Cardiac muscle cell (in vitro differentiated cells and primary cell): ENCODE measurements around the gene RTN3. TPM values are rescaled to one million over a fixed set of nuclear protein-coding genes. Genes with fewer than 3 reads are reported as not detected.

Experiments
- DNase-seq, 2 donors: peaks; one replicate each; pipeline versions ENCODE4 v3.0.0 to v3.0.0-alpha.2; 2010 to 2017; ENCODE audit warnings: low read depth in 1 of 2, low spot score in 1 of 2
- H3K27ac ChIP-seq: fragments of 200-600 bp; sonication (generic); 2 replicates; pipeline ENCODE4 v1.5.1; 2016
- H3K27me3 ChIP-seq: fragments of 200-600 bp; sonication (generic); 2 replicates; pipeline ENCODE4 v1.6.0; 2016; ENCODE audit warnings: control low read depth
- H3K36me3 ChIP-seq: fragments of 200-600 bp; sonication (generic); 2 replicates; pipeline ENCODE4 v1.5.1; 2016; ENCODE audit warnings: control low read depth
- H3K4me1 ChIP-seq: fragments of 200-600 bp; sonication (generic); 2 replicates; pipeline ENCODE4 v1.8.1; 2017; ENCODE audit warnings: low read depth, mild to moderate bottlenecking, mixed run types
- H3K4me3 ChIP-seq: fragments of 200-600 bp; sonication (generic); 2 replicates; pipeline ENCODE4 v1.5.1; 2016; ENCODE audit warnings: mild to moderate bottlenecking
- H3K9me3 ChIP-seq: fragments of 200-600 bp; sonication (generic); 2 replicates; pipeline ENCODE4 v1.5.1; 2017; ENCODE audit warnings: low read depth, mild to moderate bottlenecking, control low read depth
- CTCF ChIP-seq: IDR thresholded peaks from 2 replicates; pipeline ENCODE4 v1.5.1; 2012; ENCODE audit warnings: low read depth, mild to moderate bottlenecking, low read length
- polyA plus RNA-seq: library from polyadenylated mRNA; unstranded; fragments of >200 nt; fragmentation: Nextera tagmentation; extraction: Ambion mirVana; gene quantifications from 2 replicates; pipeline ENCODE4 v1.2.1, GENCODE V29; 2016
- total RNA-seq: library from RNA; depleted of rRNA; stranded (reverse); fragments of >200 nt; gene quantifications from 2 replicates; pipeline ENCODE4 v1.2.3, GENCODE V29; 2016

The RTN3 gene
- total and polyA plus RNA-seq, 2 experiments from 2014 or later = 99.7 to 116 TPM

- H3K4me3 ChIP-seq = no peak overlapping the region
- H3K4me1 ChIP-seq = no peaks in the 10 kb centered on the region
- DNase-seq = no peak
- no peaks in the 10 kb centered on the region for H3K36me3 ChIP-seq
- no peak for TF ChIP-seq CTCF
- H3K27ac ChIP-seq = no peak overlapping the region
- no peaks in the 10 kb centered on the region for H3K9me3 ChIP-seq
- no peaks in the 10 kb centered on the region for H3K27me3 ChIP-seq
Observed at GRCh38 chr11:63705526-63705925, 24.2 kb downstream of the RTN3 start.

- no peak for DNase-seq
- no peak for TF ChIP-seq CTCF
Observed at GRCh38 chr11:63708764-63709163, 27.5 kb downstream of the RTN3 start.

GRCh38 chr11:63709336-63709884 lies 28.1 kb downstream of the RTN3 start:
- no peaks in the 10 kb centered on the region for H3K36me3 ChIP-seq
- no peak overlapping the region for H3K27ac ChIP-seq

More at GRCh38 chr11:63708764-63709163, 27.5 kb downstream of the RTN3 start:
- no peaks in the 10 kb centered on the region for H3K27me3 ChIP-seq
- H3K9me3 ChIP-seq = no peaks in the 10 kb centered on the region
- H3K4me3 ChIP-seq = no peak overlapping the region
- H3K27ac ChIP-seq = no peak overlapping the region
- H3K4me1 ChIP-seq = peaks cover 4% of the 10 kb centered on the region
- no peaks in the 10 kb centered on the region for H3K36me3 ChIP-seq

GRCh38 chr11:63710476-63711217 lies 29.3 kb downstream of the RTN3 start:
- Histone ChIP-seq H3K27ac (peak overlapping the region; percentile 59), H3K36me3 (no peaks in the 10 kb centered on the region), H3K27me3 (no peaks in the 10 kb centered on the region), H3K9me3 (no peaks in the 10 kb centered on the region), H3K4me1 (peaks cover 4% of the 10 kb centered on the region), H3K4me3 (no peak overlapping the region)
- peak; percentile 55 to 95 for DNase-seq
- peak; percentile 55 for TF ChIP-seq CTCF

More at GRCh38 chr11:63709336-63709884, 28.1 kb downstream of the RTN3 start:
- no peaks in the 10 kb centered on the region for H3K9me3 ChIP-seq
- H3K4me3 ChIP-seq = no peak overlapping the region
- H3K4me1 ChIP-seq = peaks cover 4% of the 10 kb centered on the region
- no peaks in the 10 kb centered on the region for H3K27me3 ChIP-seq
- DNase-seq = peak in 1 of 2 donors; percentile 6
- no peak for TF ChIP-seq CTCF

- DNase-seq = no peak
- Histone ChIP-seq H3K36me3 (no peaks in the 10 kb centered on the region), H3K4me3 (no peak overlapping the region), H3K27me3 (no peaks in the 10 kb centered on the region), H3K9me3 (no peaks in the 10 kb centered on the region), H3K4me1 (peaks cover 4% of the 10 kb centered on the region), H3K27ac (no peak overlapping the region)
- no peak for TF ChIP-seq CTCF
Observed at GRCh38 chr11:63711838-63712237, 30.5 kb downstream of the RTN3 start.
